Measurements from ENCODE around the gene CAMTA1.

CAMTA1 gene

GRCh38 chr1:7427605-7428300 is 642.5 kb downstream of the CAMTA1 start:
- DNase-seq, result no peak

GRCh38 chr1:7429290-7429689 is 644.0 kb downstream of the CAMTA1 start:
- no peak for DNase-seq

- DNase-seq, result no peak
Observed at GRCh38 chr1:7430047-7430608, 644.9 kb downstream of the CAMTA1 start.

DNA sequence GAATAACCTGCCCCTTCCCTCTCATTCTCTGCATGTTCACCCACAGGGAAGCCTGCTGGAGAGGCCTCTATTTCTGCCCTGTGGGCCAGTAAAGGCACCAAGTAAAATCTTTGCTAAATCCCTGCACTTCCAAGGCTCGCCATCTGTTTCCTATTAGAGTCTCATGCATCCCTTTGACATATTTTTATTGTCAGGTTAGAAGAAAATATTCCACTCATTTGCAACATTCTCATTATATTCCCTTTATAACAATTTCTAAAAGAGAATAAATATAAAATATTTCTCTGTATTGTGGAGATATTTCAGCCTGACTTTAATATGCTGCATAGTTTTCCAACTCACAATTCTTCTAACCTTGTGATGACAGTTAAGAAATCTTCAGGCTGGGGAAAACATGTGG is 645.4 kb downstream of the CAMTA1 start:
- DNase-seq, result no peak

DNA sequence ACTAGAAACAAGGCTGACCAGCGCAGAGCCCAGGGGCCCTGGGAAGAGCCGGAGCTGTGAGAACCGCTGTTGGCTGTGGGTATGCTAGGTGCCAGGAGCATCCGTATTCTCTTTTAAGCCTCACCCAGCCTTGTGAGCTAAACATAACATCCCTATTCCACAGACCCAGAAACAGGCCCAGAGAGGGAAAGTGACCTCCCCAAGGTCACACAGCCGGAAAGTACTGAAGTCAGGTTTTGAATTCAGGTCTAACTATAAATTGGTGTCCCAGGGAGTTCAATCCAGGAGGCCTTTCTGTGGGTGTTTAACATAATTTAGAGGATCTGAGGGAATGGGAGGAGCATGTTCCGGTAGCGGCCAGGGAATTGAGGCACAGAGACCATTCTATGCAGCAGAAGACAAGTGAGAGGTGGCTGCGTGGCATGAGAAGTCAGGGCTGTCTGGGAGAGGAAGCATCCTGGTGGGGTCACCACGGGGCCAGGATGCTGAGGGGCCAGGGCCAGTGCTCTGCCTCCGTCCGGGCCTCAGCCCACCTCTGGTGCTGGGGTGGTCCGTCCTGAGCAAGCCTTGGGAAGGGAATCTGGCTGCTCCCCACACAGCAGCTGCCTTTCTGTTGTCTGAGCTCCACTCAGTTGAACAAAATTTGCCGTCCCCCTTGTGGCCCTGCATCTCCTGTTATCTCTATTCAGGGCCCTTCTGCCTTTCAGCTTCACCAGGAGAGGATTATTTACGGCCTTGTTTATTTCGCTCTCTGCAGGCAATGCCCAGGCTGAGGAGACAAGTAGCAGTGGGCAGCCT is 647.0 kb downstream of the CAMTA1 start:
- DNase-seq, result no peak

- DNase-seq, result no peak
Observed at GRCh38 chr1:7432900-7433380, 647.7 kb downstream of the CAMTA1 start.

DNA sequence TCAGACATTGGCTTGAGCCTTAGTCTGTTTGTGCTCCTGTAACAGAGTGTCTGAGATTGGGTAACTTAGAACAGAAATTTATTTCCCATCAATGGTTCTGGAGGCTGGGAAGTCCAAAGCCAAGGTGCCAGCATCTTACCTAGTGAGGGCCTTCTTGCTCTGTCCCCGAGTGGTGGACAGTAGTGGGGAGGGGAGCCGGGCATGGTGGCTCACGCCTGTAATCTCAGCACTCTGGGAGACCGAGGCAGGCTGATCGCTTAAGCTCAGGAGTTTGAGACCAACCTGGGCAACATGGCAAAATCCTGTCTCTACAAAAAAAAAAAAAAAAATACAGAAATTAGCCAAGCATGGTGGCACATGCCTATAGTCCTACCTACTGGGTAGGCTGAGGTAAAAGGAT is 649.3 kb downstream of the CAMTA1 start:
- DNase-seq, result no peak

GRCh38 chr1:7435276-7436055 is 650.2 kb downstream of the CAMTA1 start:
- no peak for DNase-seq

DNA sequence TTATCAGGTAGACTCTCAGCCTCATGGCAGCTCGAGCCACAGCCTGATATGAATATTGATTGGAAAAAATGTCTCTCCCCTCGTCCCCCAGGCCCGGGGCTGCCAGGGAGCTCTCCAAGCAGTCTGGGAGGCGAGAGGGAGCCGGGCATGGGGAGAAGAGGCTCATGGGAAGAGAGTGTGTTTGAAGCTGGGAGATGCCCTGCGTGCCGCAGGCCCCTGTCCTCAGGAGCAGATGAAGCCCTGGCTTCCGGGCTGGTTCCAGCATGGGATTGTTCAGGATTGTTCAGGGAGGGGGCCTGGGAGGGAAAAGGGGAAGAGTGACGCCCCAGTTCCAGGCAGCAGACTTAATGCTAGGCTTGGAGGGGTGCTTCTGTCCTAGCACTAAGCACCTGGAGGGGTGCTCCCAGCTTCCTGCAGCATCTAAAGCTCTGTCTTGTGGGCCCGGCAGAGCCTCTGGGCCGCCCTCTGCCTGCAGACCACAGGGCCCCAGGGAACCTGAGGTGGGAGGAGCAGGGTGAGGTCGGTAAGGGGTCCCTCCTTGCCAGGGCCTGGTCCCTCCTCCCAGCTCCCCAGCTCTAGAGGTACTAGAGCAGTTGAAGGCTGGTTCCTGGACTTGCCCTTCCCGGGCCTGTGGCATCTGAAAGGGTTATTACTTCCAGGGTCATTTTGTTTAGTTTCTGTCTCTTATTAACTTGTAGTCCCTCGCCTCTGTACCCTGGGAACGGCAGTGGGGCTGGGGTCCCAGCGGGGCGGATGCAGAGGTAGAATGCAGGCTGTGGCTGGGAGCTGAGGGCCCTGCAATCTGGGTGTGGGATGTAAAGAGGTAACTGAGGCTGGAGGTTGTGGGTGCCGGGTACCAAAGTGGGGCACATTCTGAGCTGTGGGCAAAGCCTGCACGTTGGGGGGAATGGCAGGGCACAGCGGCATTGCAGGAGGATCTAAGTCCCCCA is 651.1 kb downstream of the CAMTA1 start:
- DNase-seq, result no peak

GRCh38 chr1:7437036-7437435 is 651.8 kb downstream of the CAMTA1 start:
- no peak for DNase-seq

GRCh38 chr1:7437608-7438395 is 652.5 kb downstream of the CAMTA1 start:
- no peak for DNase-seq

GRCh38 chr1:7438396-7438785 is 653.1 kb downstream of the CAMTA1 start:
- no peak for DNase-seq

DNA sequence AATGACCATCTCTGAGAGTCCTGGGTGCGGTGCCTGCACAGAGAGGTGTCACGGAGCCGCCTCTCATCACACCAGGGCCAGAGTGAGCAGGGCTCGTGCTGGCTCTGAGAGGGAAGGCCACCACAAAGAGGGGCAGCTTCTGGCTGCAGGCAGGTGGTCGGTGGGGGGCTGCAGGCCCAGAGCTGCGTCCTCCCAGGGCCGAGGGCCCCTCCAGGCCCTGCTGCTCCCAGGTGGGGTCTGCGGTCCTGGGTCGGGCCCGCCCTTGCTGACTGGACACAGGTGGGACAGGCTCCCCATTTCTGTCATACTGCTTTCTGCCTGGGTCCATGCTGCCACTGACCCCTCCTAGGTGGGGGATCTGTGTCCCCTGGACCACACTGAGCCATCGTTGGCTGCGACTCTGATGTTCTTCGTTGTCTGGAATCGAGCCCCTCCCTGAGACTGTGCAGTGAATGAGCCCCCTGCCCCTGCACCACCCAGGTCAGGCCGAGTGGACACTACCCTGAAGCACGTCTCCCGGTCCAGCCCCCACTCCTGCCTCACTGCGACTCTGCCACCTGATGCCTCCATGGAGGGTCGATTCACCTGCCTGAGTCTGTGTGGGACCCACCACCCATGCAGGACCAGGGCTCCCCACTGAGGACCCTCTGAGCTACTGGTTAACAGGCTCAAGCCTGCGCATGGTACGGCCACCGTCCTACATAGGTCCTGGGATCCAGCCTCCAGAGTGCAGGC is 653.8 kb downstream of the CAMTA1 start:
- DNase-seq, result no peak

DNA sequence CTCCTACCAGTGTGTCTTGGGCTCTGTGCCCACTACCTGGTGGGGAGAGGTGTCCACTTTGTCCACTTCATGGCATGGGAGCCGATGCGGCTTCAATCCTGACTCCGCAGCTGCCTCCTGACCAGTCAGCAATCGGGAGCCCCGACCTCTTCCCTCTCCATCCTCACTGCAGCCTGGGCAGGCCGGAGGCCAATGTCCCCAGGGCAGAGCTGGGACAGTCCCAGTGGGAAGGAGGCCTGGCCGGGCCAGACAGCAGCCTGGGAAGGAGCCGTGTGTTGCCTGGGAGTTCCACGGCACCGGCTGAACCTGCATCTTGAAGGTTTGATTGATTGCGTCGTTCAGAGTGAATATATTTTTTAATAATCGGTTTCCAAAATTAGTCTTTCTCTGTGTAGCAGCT is 654.9 kb downstream of the CAMTA1 start:
- DNase-seq, result no peak

DNA sequence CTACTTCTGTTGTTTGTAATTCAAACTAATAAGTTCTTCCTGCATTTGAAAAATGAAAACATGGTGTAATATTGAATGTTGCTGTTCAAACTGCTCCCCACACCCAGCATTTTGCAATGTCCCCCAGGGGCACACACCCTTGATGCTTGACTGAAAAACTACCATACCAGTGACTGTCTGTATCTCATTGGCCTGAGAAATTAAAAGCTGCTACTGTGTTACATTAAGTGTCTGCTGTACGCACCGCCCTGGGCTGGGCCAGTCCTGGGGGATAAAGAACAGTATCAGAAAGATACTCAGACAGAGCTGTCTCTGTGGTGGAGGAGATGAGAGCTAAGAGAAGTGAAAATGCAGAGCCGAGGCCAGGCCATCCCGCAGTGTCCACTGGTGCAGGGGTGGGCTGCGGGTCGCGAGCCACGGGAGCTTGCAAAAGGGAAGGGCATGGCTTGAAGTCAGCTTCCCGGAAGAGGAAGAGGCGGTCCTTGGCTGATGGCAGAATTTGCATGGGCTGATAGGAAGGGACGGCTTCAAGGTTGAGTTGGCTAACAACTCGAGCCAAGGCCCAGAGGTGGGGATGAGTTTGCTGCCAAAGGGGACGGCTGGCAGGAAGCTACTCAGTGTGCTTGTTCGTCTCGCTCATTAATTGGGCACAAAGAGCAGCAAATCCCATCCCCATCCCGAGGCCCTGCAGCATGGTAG is 656.0 kb downstream of the CAMTA1 start:
- no peak for DNase-seq

DNA sequence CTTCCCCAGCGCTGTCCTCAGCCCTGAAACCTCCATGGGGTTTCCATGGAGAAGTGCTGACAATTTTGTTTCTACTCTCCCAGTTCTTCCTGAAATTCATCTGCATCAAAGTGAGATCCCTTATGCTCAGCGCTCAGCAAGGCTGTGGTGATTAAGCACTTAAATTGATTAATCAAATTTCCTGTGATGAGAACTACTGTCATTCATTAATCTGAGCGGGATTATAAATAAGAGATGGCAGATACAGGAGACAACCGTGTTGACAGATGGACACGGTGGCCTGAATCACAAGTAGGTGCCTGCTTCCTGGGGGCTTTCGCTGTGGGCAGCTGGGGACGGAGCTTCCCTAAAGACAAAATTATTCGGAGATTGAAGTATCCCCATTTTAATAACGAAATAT is 656.8 kb downstream of the CAMTA1 start:
- DNase-seq, result no peak

DNA sequence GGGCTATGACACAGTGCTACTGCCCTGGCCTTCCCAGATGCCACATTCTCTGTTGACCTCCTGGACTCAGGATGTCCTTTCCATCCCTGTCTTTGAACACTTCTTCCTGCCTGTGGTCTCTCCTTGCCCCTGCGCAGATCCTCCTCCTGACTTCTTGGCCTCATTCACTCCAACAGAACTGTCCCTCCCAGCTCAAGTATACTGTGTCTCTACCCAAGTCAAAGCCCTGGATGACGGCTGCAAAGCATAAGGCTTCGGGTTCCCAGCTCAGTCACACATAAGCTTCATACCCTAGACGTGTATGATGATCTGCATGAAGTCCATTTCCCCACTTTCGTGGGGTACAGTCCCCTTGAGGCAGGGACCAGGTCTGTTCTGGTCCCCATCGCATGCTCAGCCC is 657.7 kb downstream of the CAMTA1 start:
- DNase-seq, result no peak

DNA sequence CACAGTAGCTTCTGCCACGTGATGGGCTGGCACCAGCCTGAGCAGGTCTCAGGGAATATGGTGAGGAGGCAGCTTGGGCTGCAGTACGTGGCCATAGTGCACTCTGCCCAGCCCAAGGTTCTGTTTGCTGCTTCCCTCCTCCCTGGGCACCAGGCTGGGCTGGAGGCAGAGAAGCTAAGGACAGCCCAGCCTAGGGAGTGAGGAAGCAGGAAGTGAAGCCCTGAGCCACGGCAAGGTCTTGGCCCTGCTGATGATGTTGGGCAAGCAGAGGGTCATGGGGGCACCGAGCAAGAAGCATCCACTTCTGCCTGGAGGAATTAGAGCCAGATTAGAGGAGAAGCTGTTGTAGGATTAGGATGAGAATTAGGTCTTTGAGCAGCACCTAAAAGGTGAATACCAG is 659.1 kb downstream of the CAMTA1 start:
- DNase-seq, result no peak

DNA sequence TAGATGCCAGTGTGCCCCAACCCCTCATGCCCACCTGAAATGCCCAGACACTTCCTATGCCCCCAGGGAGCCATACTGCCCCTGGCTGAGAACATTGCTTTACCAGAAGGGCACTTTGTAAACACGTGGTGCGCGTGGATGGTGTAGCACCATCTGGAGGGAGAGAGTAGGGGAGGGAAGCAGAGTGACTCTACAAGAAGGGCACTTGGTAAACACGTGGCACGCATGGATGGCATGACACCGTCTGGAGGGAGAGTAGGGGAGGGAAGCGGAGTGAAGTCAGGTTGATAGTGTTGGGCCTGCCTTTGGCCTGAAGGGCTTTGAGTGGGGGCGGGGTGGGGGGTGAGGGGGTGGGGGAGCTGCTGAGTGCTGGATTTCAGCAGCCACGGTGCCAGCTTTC is 661.8 kb downstream of the CAMTA1 start:
- DNase-seq, result no peak

GRCh38 chr1:7447736-7448135 is 662.5 kb downstream of the CAMTA1 start:
- no peak for DNase-seq
